HCT116 (cell line): ENCODE data around the gene ULBP2. TPM values are rescaled to one million over a fixed set of nuclear protein-coding genes. Genes with fewer than 3 reads are reported as not detected.
A peak's percentile ranks its signal among the peaks of the same experiment; 100 is the strongest.

Experiments used
- ATAC-seq: fragments of 200-7000 bp; cut with Tn5 transposase; 2 replicates; pipeline ENCODE4 v1.9.1; 2020; ENCODE audit warnings: mild to moderate bottlenecking, moderate library complexity
- BruUV-seq: library from RNA; stranded (reverse); fragments of 400-500 nt; replicated peaks from 2 replicates; lab custom pipeline; 2021; lab: Mats Ljungman, UMichigan
- CTCF ChIA-PET: fragments of 300-600 bp; sonication (Branson Sonifier 250); formaldehyde crosslinking; loops from one replicate; lab custom pipeline; 2021; ENCODE audit warnings: antibody characterized with exemption; lab: Charles Lee
- POLR2A ChIA-PET: fragments of 300-600, 350-600 bp; sonication (Branson Sonifier 250); formaldehyde crosslinking; loops from one replicate; lab custom pipeline; 2021; ENCODE audit warnings: antibody characterized with exemption; lab: Charles Lee
- RAD21 ChIA-PET, 2 experiments: fragments of 300-600 bp; sonication (Branson Sonifier 250); formaldehyde crosslinking; loops; one replicate each; lab custom pipeline; 2023; ENCODE audit warnings: low total read pairs in 2 of 2; ENCODE audit not compliant: uncharacterized antibody in 2 of 2, unreplicated experiment in 2 of 2, low non-redundant PET in 1 of 2; lab: Charles Lee
- DNase-seq: peaks from one replicate; pipeline ENCODE4 v3.0.0-alpha.2; 2010; ENCODE audit warnings: low read depth, low spot score
- H2AFZ ChIP-seq: fragments of 200-600 bp; shearing (Covaris generic), sonication (generic); 2 replicates; pipeline ENCODE4 v1.6.1; 2017; ENCODE audit warnings: low read depth, mixed run types, mixed read lengths, antibody characterized with exemption, low read length; ENCODE audit not compliant: poor library complexity, severe bottlenecking
- H3K27ac ChIP-seq: 2 replicates; pipeline ENCODE4 v1.5.1; 2012; ENCODE audit warnings: low read depth, low read length
- H3K27me3 ChIP-seq: fragments of 200-600 bp; sonication (generic); 2 replicates; pipeline ENCODE4 v1.6.1; 2016; ENCODE audit warnings: mixed run types, low read length, mixed read lengths; ENCODE audit not compliant: insufficient read depth
- H3K36me3 ChIP-seq, 2 experiments: fragments of 200-500 bp in 1 of 2; fragments of 200-600 bp in 1 of 2; sonication (Bioruptor generic) in 1 of 2; sonication (generic) in 1 of 2; 2 replicates each; pipeline versions ENCODE4 v1.5.1 to v1.6.1; 2014 to 2016; ENCODE audit warnings: low read length in 2 of 2, inconsistent platforms in 1 of 2, mixed read lengths in 1 of 2, mixed run types in 1 of 2; ENCODE audit not compliant: insufficient read depth in 2 of 2, control insufficient read depth in 1 of 2
- H3K4me1 ChIP-seq, 2 experiments: fragments of 200-600 bp in 1 of 2; sonication (generic) in 1 of 2; 2 replicates each; pipeline versions ENCODE4 v1.5.1 to v1.6.1; 2012 to 2017; ENCODE audit warnings: low read length in 2 of 2, inconsistent platforms in 1 of 2, mild to moderate bottlenecking in 1 of 2, mixed read lengths in 1 of 2, mixed run types in 1 of 2, moderate library complexity in 1 of 2; ENCODE audit not compliant: insufficient read depth in 2 of 2, control insufficient read depth in 1 of 2
- H3K4me2 ChIP-seq: fragments of 200-600 bp; sonication (generic); 2 replicates; pipeline ENCODE4 v1.6.1; 2017; ENCODE audit warnings: mixed run types, low read length, mixed read lengths
- H3K4me3 ChIP-seq, 2 experiments: fragments of 200-600 bp in 1 of 2; sonication (generic) in 1 of 2; replicated peaks in 1 of 2; 2 replicates each; pipeline ENCODE4 v1.5.1; 2011 to 2016; ENCODE audit warnings: low read length in 2 of 2, control low read depth in 1 of 2, low read depth in 1 of 2, mild to moderate bottlenecking in 1 of 2, mixed read lengths in 1 of 2, mixed run types in 1 of 2
- H3K79me2 ChIP-seq: fragments of 200-600 bp; sonication (generic); 2 replicates; pipeline ENCODE4 v1.6.1; 2017; ENCODE audit warnings: mild to moderate bottlenecking, mixed run types, low read length, moderate library complexity, mixed read lengths; ENCODE audit not compliant: insufficient read depth
- H3K9ac ChIP-seq: fragments of 200-600 bp; sonication (generic); 2 replicates; pipeline ENCODE4 v1.6.1; 2016; ENCODE audit warnings: low read length, mixed read lengths
- H3K9me2 ChIP-seq: fragments of 200-600 bp; sonication (generic), shearing (Covaris generic); 2 replicates; pipeline ENCODE4 v1.6.1; 2017; ENCODE audit warnings: mixed run types, mild to moderate bottlenecking, moderate library complexity; ENCODE audit not compliant: insufficient read depth
- H3K9me3 ChIP-seq, 2 experiments: fragments of 200-500 bp in 1 of 2; fragments of 200-600 bp in 1 of 2; sonication (Bioruptor generic) in 1 of 2; sonication (generic) in 1 of 2; 2 replicates each; pipeline ENCODE4 v1.6.1; 2014 to 2017; ENCODE audit warnings: low read length in 2 of 2, mixed read lengths in 2 of 2, inconsistent platforms in 1 of 2, low read depth in 1 of 2, mild to moderate bottlenecking in 1 of 2, mixed run types in 1 of 2, moderate library complexity in 1 of 2; ENCODE audit not compliant: control insufficient read depth in 1 of 2, insufficient read depth in 1 of 2
- H4K20me1 ChIP-seq: fragments of 200-600 bp; sonication (generic), shearing (Covaris generic); 2 replicates; pipeline ENCODE4 v1.6.1; 2017; ENCODE audit warnings: mixed run types, mild to moderate bottlenecking, moderate library complexity; ENCODE audit not compliant: insufficient read depth
- CTCF ChIP-seq, 3 experiments: fragments of 200-600 bp in 1 of 3; sonication (generic) in 1 of 3; IDR thresholded peaks in 2 of 3; conservative IDR thresholded peaks in 1 of 3; 2 replicates each; pipeline ENCODE4 v1.5.1; 2012 to 2017; ENCODE audit warnings: low read depth in 2 of 3, low read length in 2 of 3, antibody characterized with exemption in 1 of 3, borderline replicate concordance in 1 of 3, control low read depth in 1 of 3, mild to moderate bottlenecking in 1 of 3, mixed read lengths in 1 of 3, mixed run types in 1 of 3, moderate library complexity in 1 of 3; ENCODE audit not compliant: insufficient read depth in 1 of 3
- EZH2 ChIP-seq: fragments of 200-600 bp; sonication (generic); IDR thresholded peaks from 2 replicates; pipeline ENCODE4 v1.6.1; 2017; ENCODE audit warnings: antibody characterized with exemption, mixed run types
- FOSL1 ChIP-seq: IDR thresholded peaks from 2 replicates; pipeline ENCODE4 v1.6.1; 2012; ENCODE audit warnings: low read depth
- JUND ChIP-seq: IDR thresholded peaks from 2 replicates; pipeline ENCODE4 v1.6.1; 2012
- RAD21 ChIP-seq: IDR thresholded peaks from 2 replicates; pipeline ENCODE4 v1.6.1; 2012; ENCODE audit warnings: low read depth, mild to moderate bottlenecking
- SP1 ChIP-seq: IDR thresholded peaks from 2 replicates; pipeline ENCODE4 v1.6.1; 2012; ENCODE audit warnings: low read depth
- TCF7L2 ChIP-seq: IDR thresholded peaks from 2 replicates; pipeline ENCODE4 v1.7.0; 2011; ENCODE audit warnings: borderline replicate concordance, inconsistent platforms; ENCODE audit not compliant: insufficient read depth, insufficient read length; ENCODE audit errors: extremely low read depth
- intact Hi-C: fragments of 100-400 bp; cut with micrococcal nuclease; formaldehyde crosslinking; loops from 2 replicates; pipeline ENCODE4 v1.10.0; 2022
- total RNA-seq: library from RNA; stranded (reverse); gene quantifications from one replicate; pipeline ENCODE4 v1.2.1, GENCODE V29; 2021; ENCODE audit not compliant: unreplicated experiment

Gene ULBP2
- total RNA-seq, 1 experiment from 2014 or later, result 10.2 TPM

- no peak for TF ChIP-seq CTCF (IDR thresholded peaks at IDR 0.05 in 2 of 3, conservative IDR thresholded peaks at IDR 0.05 in 1 of 3; ENCODE audit: borderline replicate concordance in 1 of 3, insufficient read depth in 1 of 3, low read depth in 2 of 3, low read length in 2 of 3)
- no peak for TF ChIP-seq SP1
- no peak for TF ChIP-seq RAD21
- TF ChIP-seq EZH2, result no peak
- peak; percentile 53; the same call in 1 of the 2 replicates for TF ChIP-seq FOSL1
- TF ChIP-seq TCF7L2, result no peak
- TF ChIP-seq JUND, result no peak
- TF ChIP-seq, all 23 proteins: peak for 1
- DNase-seq, result peak; percentile 23
- ATAC-seq, result peak; percentile 39
- no peaks in the 10 kb centered on the region for H3K9me2 ChIP-seq
- peak overlapping the region; percentile 47 for H3K9ac ChIP-seq
- H3K4me3 ChIP-seq, result peak overlapping the region; percentile 13 to 51
- no peaks in the 10 kb centered on the region for H3K79me2 ChIP-seq
- no peaks in the 10 kb centered on the region for H3K27me3 ChIP-seq
- H3K36me3 ChIP-seq, result no peaks in the 10 kb centered on the region
- peak overlapping the region; percentile 90 for H3K4me2 ChIP-seq
- BruUV-seq, result no TSS peak
- intact Hi-C loops, result loop anchor here (2.0 to 5.0 kb wide), 2 partner anchors 32 to 250 kb away; partner anchors contain the start of genes KATNA1 and LRP11
- ChIA-PET POLR2A (interaction anchor here (0.6 kb wide), 1 partner anchor 1121 kb away, joined by 3 read pairs; no protein-coding TSS in a partner anchor), CTCF (interaction anchor here (1.0 kb wide), 2 partner anchors 11 to 56 kb away, joined by 3 to 5 read pairs; no protein-coding TSS in a partner anchor), RAD21 (interaction anchor here in 1 of 2 experiments (0.5 kb wide), 1 partner anchor 65 kb away, joined by 3 read pairs; no protein-coding TSS in a partner anchor)
- H3K9me3 ChIP-seq, result no peaks in the 10 kb centered on the region
- peaks cover 39 to 42% of the 10 kb centered on the region in 2 experiments for H3K4me1 ChIP-seq
- H4K20me1 ChIP-seq, result no peaks in the 10 kb centered on the region
- H2AFZ ChIP-seq, result peak overlapping the region; percentile 96
- peak overlapping the region; percentile 66 for H3K27ac ChIP-seq
Observed at GRCh38 chr6:149897015-149897697, 44.7 kb upstream of the ULBP2 start.
